ENCODE measurements around the gene NFKBIE. TPM values are rescaled to one million over a fixed set of nuclear protein-coding genes. Genes with fewer than 3 reads are reported as not detected.

Gene NFKBIE
- total RNA-seq, 4 donors from 2014 or later = 1.3 to 5.9 (median 2.8) TPM

GRCh38 chr6:44305200-44305725, 39.9 kb upstream of the NFKBIE start:
- intact Hi-C loops (cut with DNase I; ENCODE audit: low total_unique reads) = no loop called here
- no peak for TF ChIP-seq POLR2A (IDR thresholded peaks at IDR 0.05)
- TF ChIP-seq CTCF (IDR thresholded peaks at IDR 0.05) = no peak
- no peaks in the 10 kb centered on the region for H3K36me3 ChIP-seq

GRCh38 chr6:44304282-44305199, 39.2 kb upstream of the NFKBIE start:
- Histone ChIP-seq H3K4me3 (no peak overlapping the region), H3K36me3 (no peaks in the 10 kb centered on the region), H3K9me3 (no peaks in the 10 kb centered on the region), H3K27ac (no peak overlapping the region), H3K27me3 (no peaks in the 10 kb centered on the region), H3K4me1 (no peaks in the 10 kb centered on the region)
- TF ChIP-seq CTCF (IDR thresholded peaks at IDR 0.05) = peak; percentile 43 to 63 (median 56)
- TF ChIP-seq POLR2A (IDR thresholded peaks at IDR 0.05) = no peak
- intact Hi-C loops (cut with DNase I; ENCODE audit: low total_unique reads) = no loop called here
- no peak for DNase-seq

More at GRCh38 chr6:44305200-44305725, 39.9 kb upstream of the NFKBIE start:
- no peak overlapping the region for H3K4me3 ChIP-seq
- no peak for DNase-seq
- no peaks in the 10 kb centered on the region for H3K4me1 ChIP-seq
- H3K27me3 ChIP-seq = no peaks in the 10 kb centered on the region
- H3K27ac ChIP-seq = no peak overlapping the region
- H3K9me3 ChIP-seq = no peaks in the 10 kb centered on the region

- Histone ChIP-seq H3K4me1 (no peaks in the 10 kb centered on the region), H3K4me3 (no peak overlapping the region), H3K27me3 (no peaks in the 10 kb centered on the region), H3K36me3 (no peaks in the 10 kb centered on the region), H3K27ac (no peak overlapping the region), H3K9me3 (no peaks in the 10 kb centered on the region)
- intact Hi-C loops (cut with DNase I; ENCODE audit: low total_unique reads) = no loop called here
- DNase-seq = no peak
- TF ChIP-seq CTCF (IDR thresholded peaks at IDR 0.05) = no peak
- no peak for TF ChIP-seq POLR2A (IDR thresholded peaks at IDR 0.05)
Observed at GRCh38 chr6:44303842-44304241, 38.5 kb upstream of the NFKBIE start.

GRCh38 chr6:44302856-44303255, 37.5 kb upstream of the NFKBIE start:
- no peaks in the 10 kb centered on the region for H3K9me3 ChIP-seq
- H3K4me3 ChIP-seq = no peak overlapping the region
- no peak for TF ChIP-seq CTCF (IDR thresholded peaks at IDR 0.05)
- no peak for TF ChIP-seq POLR2A (IDR thresholded peaks at IDR 0.05)
- no peaks in the 10 kb centered on the region for H3K36me3 ChIP-seq
- no peaks in the 10 kb centered on the region for H3K27me3 ChIP-seq
- no peak for DNase-seq
- peaks cover 0 to 2% of the 10 kb centered on the region in 2 donors for H3K4me1 ChIP-seq
- intact Hi-C loops (cut with DNase I; ENCODE audit: low total_unique reads) = no loop called here
- H3K27ac ChIP-seq = no peak overlapping the region

All from uterus (tissue), 4 donors.